Activated T-helper 17 cell treated with anti-CD3 and anti-CD28 coated beads, Interleukin-2, amount 50 U/mL, for 72 hours (primary cell): Measurements from ENCODE around the gene UGGT2. TPM values are rescaled to one million over a fixed set of nuclear protein-coding genes. Genes with fewer than 3 reads are reported as not detected.
A peak's percentile ranks its signal among the peaks of the same experiment; 100 is the strongest.

ENCODE experiments used
- ATAC-seq: fragments of 150-1000 bp; cut with Tn5 transposase; replicated peaks from 2 replicates; pipeline ENCODE4 v1.10.0; 2021; ENCODE audit warnings: mild to moderate bottlenecking, moderate library complexity
- H3K27ac Mint-ChIP-seq: one replicate; pipeline ENCODE4 v1.8.0; 2022; ENCODE audit warnings: mixed read lengths
- H3K27me3 Mint-ChIP-seq: one replicate; pipeline ENCODE4 v1.8.0; 2022; ENCODE audit warnings: mixed read lengths
- H3K36me3 Mint-ChIP-seq: one replicate; pipeline ENCODE4 v1.8.0; 2022; ENCODE audit warnings: low read depth, mild to moderate bottlenecking, mixed read lengths
- H3K4me1 Mint-ChIP-seq: one replicate; pipeline ENCODE4 v1.8.0; 2022; ENCODE audit warnings: mixed read lengths
- H3K4me3 Mint-ChIP-seq: one replicate; pipeline ENCODE4 v1.8.0; 2022; ENCODE audit warnings: mild to moderate bottlenecking, mixed read lengths
- H3K9me3 Mint-ChIP-seq: one replicate; pipeline ENCODE4 v1.8.0; 2022; ENCODE audit warnings: mixed read lengths
- total RNA-seq, 2 donors: library from RNA; stranded (reverse); gene quantifications; one replicate each; pipeline ENCODE4 v1.2.3, GENCODE V29; 2022

Gene UGGT2
- total RNA-seq: under 1 TPM; 0.24 to 0.67 TPM

- no peaks in the 10 kb centered on the region for H3K9me3 Mint-ChIP-seq
- peak; percentile 29 for ATAC-seq
- H3K36me3 Mint-ChIP-seq: no peaks in the 10 kb centered on the region
- no peak within 1 kb of the TSS for H3K27ac Mint-ChIP-seq
- no peaks in the 10 kb centered on the region for H3K4me1 Mint-ChIP-seq
- peaks cover 28% of the 10 kb centered on the region for H3K27me3 Mint-ChIP-seq
- H3K4me3 Mint-ChIP-seq: peak within 1 kb of the TSS; percentile 57
Observed at GRCh38 chr13:96053003-96053703, at the start of gene UGGT2. TSS of gene UGGT2 (minus strand) at chr13:96053401. CDS start at chr13:96053312, 89 bp downstream.

GRCh38 chr13:96100457-96101220, 47.4 kb upstream of the UGGT2 start:
- ATAC-seq: no peak
- H3K4me1 Mint-ChIP-seq: no peaks in the 10 kb centered on the region
- peaks cover 5% of the 10 kb centered on the region for H3K9me3 Mint-ChIP-seq
- peaks cover 9% of the 10 kb centered on the region for H3K27me3 Mint-ChIP-seq
- no peak overlapping the region for H3K27ac Mint-ChIP-seq
- no peak overlapping the region for H3K4me3 Mint-ChIP-seq
- H3K36me3 Mint-ChIP-seq: no peaks in the 10 kb centered on the region

- Mint-ChIP-seq H3K27ac (no peak overlapping the region), H3K9me3 (no peaks in the 10 kb centered on the region), H3K27me3 (peaks cover 45% of the 10 kb centered on the region), H3K4me1 (no peaks in the 10 kb centered on the region), H3K4me3 (no peak overlapping the region), H3K36me3 (no peaks in the 10 kb centered on the region)
- ATAC-seq: no peak
Observed at GRCh38 chr13:96093296-96094006, 40.2 kb upstream of the UGGT2 start.

DNA sequence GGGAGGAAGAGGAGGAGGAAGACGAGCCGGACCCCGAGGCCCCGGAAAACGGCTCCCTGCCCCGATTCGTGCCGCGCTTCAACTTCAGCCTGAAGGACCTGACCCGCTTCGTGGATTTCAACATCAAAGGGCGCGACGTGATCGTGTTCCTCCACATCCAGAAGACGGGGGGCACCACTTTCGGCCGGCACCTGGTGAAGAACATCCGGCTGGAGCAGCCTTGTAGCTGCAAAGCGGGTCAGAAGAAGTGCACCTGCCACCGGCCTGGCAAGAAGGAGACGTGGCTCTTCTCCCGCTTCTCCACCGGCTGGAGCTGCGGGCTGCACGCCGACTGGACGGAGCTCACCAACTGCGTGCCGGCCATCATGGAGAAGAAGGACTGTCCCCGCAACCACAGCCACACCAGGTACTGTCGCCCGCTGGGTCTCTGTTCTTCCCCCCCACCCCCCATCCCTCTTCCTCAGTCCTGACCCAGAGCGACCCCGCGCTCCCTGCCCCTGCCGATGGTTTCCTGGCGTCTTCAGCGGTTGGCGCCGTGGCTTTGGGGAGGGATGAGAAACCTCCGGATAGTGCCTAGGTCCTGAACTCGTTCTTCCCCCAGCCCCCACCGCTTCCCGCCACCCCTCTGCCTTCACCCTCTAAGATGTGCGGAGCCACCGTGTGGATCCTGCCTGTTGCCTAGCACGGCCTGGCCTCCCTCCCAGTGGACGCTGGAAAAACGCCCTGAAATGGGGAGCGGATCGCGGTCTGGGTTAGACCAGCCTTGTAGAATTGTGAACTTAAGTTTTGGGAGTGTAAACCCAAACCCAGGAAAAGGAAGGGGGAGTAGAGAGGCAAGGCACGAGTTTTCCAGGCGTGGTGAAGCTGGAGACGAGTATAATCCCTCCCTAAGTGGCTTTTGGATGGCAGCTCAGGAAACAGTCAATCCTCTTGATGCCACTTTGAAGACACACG, 38.2 kb upstream of the UGGT2 start:
- no peaks in the 10 kb centered on the region for H3K36me3 Mint-ChIP-seq
- no peaks in the 10 kb centered on the region for H3K9me3 Mint-ChIP-seq
- H3K4me1 Mint-ChIP-seq: no peaks in the 10 kb centered on the region
- no peak overlapping the region for H3K27ac Mint-ChIP-seq
- H3K4me3 Mint-ChIP-seq: no peak overlapping the region
- ATAC-seq: no peak
- peaks cover 52% of the 10 kb centered on the region for H3K27me3 Mint-ChIP-seq

GRCh38 chr13:96090240-96091101, 37.3 kb upstream of the UGGT2 start:
- no peak overlapping the region for H3K27ac Mint-ChIP-seq
- H3K4me1 Mint-ChIP-seq: no peaks in the 10 kb centered on the region
- H3K9me3 Mint-ChIP-seq: no peaks in the 10 kb centered on the region
- no peak for ATAC-seq
- H3K4me3 Mint-ChIP-seq: no peak overlapping the region
- peaks cover 53% of the 10 kb centered on the region for H3K27me3 Mint-ChIP-seq
- H3K36me3 Mint-ChIP-seq: no peaks in the 10 kb centered on the region

DNA sequence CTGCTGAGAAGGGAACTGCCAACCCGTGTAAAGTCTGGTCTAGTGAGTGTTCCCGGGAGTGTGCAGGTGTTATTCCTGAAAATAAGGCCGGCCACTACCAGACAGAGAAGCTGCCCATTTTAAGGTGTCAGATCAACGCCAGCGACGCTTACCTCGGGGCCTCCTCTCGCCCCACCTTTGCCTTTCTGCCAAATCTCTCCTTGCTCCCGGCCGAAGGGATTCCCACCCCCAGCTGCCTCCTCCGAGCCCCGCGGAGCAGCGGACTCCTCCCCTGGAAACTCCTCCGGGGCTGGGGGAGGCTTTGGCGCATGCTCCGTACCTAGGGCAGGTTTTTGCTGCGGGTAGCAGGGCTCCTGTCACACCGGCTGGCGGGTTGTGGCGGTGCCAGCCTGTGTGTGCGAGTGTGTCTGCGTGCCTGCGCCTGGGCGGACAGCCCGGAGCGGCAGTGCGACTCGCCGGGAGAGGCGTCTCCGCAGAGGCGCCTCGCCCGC, 36.6 kb upstream of the UGGT2 start, which contains the start of gene HS6ST3:
Gene HS6ST3 (plus strand): TSS at position 359 of the 491 bp plus-strand sequence.
- Mint-ChIP-seq H3K4me1 (no peaks in the 10 kb centered on the region), H3K36me3 (no peaks in the 10 kb centered on the region), H3K27ac (no peak within 1 kb of the TSS), H3K9me3 (no peaks in the 10 kb centered on the region), H3K27me3 (peaks cover 52% of the 10 kb centered on the region), H3K4me3 (peak within 1 kb of the TSS; percentile 16)
- no peak for ATAC-seq

- Mint-ChIP-seq H3K4me1 (no peaks in the 10 kb centered on the region), H3K27ac (no peak overlapping the region), H3K36me3 (no peaks in the 10 kb centered on the region), H3K4me3 (peak overlapping the region; percentile 16), H3K27me3 (peaks cover 46% of the 10 kb centered on the region), H3K9me3 (no peaks in the 10 kb centered on the region)
- no peak for ATAC-seq
Observed at GRCh38 chr13:96089139-96089538, 35.9 kb upstream of the UGGT2 start.

- H3K4me3 Mint-ChIP-seq: no peak overlapping the region
- H3K27ac Mint-ChIP-seq: no peak overlapping the region
- no peak for ATAC-seq
- H3K4me1 Mint-ChIP-seq: no peaks in the 10 kb centered on the region
- H3K9me3 Mint-ChIP-seq: no peaks in the 10 kb centered on the region
- H3K27me3 Mint-ChIP-seq: peaks cover 30% of the 10 kb centered on the region
- H3K36me3 Mint-ChIP-seq: no peaks in the 10 kb centered on the region
Observed at GRCh38 chr13:96086736-96087135, 33.5 kb upstream of the UGGT2 start.

GRCh38 chr13:96082640-96083039, 29.4 kb upstream of the UGGT2 start:
- no peak for ATAC-seq
- H3K36me3 Mint-ChIP-seq: no peaks in the 10 kb centered on the region
- H3K27me3 Mint-ChIP-seq: peaks cover 11% of the 10 kb centered on the region
- H3K9me3 Mint-ChIP-seq: peaks cover 6% of the 10 kb centered on the region
- H3K27ac Mint-ChIP-seq: no peak overlapping the region
- no peaks in the 10 kb centered on the region for H3K4me1 Mint-ChIP-seq
- no peak overlapping the region for H3K4me3 Mint-ChIP-seq

DNA sequence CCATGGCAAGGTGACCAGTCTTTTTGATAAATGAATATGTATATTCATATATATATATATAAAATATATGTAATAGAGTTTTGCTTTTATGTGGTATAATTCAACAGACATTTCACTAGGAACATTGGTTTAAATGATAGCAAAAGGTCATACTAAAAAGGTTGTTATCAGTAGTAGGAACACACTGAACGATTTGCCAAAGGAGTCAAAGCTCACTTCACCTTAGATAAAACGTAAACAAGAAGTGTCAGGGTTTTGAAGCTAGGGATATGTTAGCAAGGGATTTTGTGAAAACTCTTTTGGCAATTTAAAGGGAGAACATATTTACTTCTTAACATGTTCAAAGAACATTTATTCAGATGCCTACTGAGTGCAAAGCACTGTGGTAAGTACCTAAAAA, 28.7 kb upstream of the UGGT2 start:
- Mint-ChIP-seq H3K4me3 (no peak overlapping the region), H3K27ac (no peak overlapping the region), H3K27me3 (peaks cover 5% of the 10 kb centered on the region), H3K36me3 (no peaks in the 10 kb centered on the region), H3K9me3 (peaks cover 6% of the 10 kb centered on the region), H3K4me1 (no peaks in the 10 kb centered on the region)
- ATAC-seq: no peak

DNA sequence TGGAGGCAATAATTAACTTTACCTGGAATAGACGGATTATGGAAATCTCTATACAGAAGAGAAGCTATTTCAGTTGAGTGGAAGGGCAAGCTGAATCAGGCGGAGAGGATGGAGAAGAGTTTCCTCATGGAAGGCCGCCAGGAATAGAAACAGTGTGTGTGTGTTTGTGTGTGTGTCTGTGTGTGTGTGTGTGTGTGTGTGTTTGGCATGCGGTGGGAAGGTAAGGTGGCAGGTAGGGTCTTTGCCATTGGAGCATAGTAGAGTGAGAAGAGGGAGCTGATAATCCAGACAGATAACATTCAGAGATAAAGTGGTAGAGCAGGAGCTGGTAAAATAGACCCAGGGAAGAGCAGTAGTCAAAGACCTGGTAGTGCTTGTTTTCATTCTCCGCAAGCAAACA, 27.5 kb upstream of the UGGT2 start:
- H3K27ac Mint-ChIP-seq: no peak overlapping the region
- peaks cover 6% of the 10 kb centered on the region for H3K9me3 Mint-ChIP-seq

DNA sequence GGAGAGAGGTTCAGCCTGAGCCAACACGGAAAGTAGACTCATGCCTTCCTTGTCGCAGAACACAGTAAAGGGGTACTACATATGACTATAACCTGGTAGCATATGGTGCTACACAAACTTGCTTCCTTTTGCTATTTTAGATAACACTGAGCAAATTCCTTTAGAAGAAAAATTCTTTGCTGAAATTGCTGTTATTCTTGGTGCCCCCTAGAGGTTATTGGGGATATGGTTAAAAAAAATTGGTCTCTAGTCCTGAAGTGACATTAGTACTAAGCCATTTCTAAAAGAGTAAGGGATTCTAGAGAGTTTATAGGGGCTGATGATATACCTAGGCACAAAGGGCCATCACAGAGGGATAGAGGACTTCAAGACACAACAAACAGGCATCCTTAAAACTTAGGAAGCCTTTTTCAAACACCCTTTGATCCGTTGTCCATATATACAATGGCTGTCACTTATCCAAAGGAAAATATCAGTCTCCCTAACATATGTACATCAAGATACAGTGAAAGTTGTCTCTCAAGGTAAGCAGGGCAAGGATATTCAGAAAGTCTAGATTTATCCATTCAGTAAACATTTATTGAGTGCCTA, 22.8 kb upstream of the UGGT2 start:
- ATAC-seq: no peak
- no peaks in the 10 kb centered on the region for H3K4me1 Mint-ChIP-seq
- H3K27me3 Mint-ChIP-seq: no peaks in the 10 kb centered on the region
- H3K4me3 Mint-ChIP-seq: no peak overlapping the region
- H3K36me3 Mint-ChIP-seq: no peaks in the 10 kb centered on the region
- peaks cover 6% of the 10 kb centered on the region for H3K9me3 Mint-ChIP-seq
- no peak overlapping the region for H3K27ac Mint-ChIP-seq

More for the DNA sequence above, 27.5 kb upstream of the UGGT2 start:
- no peaks in the 10 kb centered on the region for H3K36me3 Mint-ChIP-seq
- no peaks in the 10 kb centered on the region for H3K4me1 Mint-ChIP-seq
- peaks cover 1% of the 10 kb centered on the region for H3K27me3 Mint-ChIP-seq
- ATAC-seq: no peak
- H3K4me3 Mint-ChIP-seq: no peak overlapping the region

- H3K27me3 Mint-ChIP-seq: no peaks in the 10 kb centered on the region
- no peak for ATAC-seq
- H3K4me1 Mint-ChIP-seq: no peaks in the 10 kb centered on the region
- no peaks in the 10 kb centered on the region for H3K36me3 Mint-ChIP-seq
- H3K4me3 Mint-ChIP-seq: no peak overlapping the region
- H3K27ac Mint-ChIP-seq: no peak overlapping the region
- H3K9me3 Mint-ChIP-seq: no peaks in the 10 kb centered on the region
Observed at GRCh38 chr13:96072392-96072791, 19.2 kb upstream of the UGGT2 start.
